T-helper 2 cell (primary cell): ENCODE data around the gene S100P.
A peak's percentile ranks its signal among the peaks of the same experiment; 100 is the strongest.

Experiments
- DNase-seq, 5 experiments: peaks; one replicate each; pipeline versions ENCODE4 v3.0.0 to v3.0.0-alpha.2; 2012 to 2022

S100P gene

GRCh38 chr4:6697131-6697530 lies 3.5 kb downstream of the S100P start:
- DNase-seq = peak in 1 of 5 experiments; percentile 51

GRCh38 chr4:6699388-6699787 lies 5.7 kb downstream of the S100P start:
- DNase-seq = no peak

GRCh38 chr4:6699903-6700302 lies 6.2 kb downstream of the S100P start:
- no peak for DNase-seq

- peak in 3 of 5 experiments; percentile 27 to 61 (median 32) for DNase-seq
Observed at GRCh38 chr4:6701371-6701770, 7.7 kb downstream of the S100P start.

GRCh38 chr4:6702761-6703160 lies 9.1 kb downstream of the S100P start:
- DNase-seq = no peak

GRCh38 chr4:6703786-6704185 lies 10.1 kb downstream of the S100P start:
- DNase-seq = no peak

GRCh38 chr4:6705646-6706045 lies 12.0 kb downstream of the S100P start:
- DNase-seq = no peak

GRCh38 chr4:6706173-6706572 lies 12.5 kb downstream of the S100P start:
- no peak for DNase-seq

GRCh38 chr4:6709230-6710114 lies 15.8 kb downstream of the S100P start, which contains the start of gene MRFAP1L1:
MRFAP1L1 (minus strand) TSS chr4:6709865; CDS start chr4:6709629, 236 bp downstream.
- peak; percentile 94 to 99 (median 95) for DNase-seq

GRCh38 chr4:6710282-6710681 lies 16.6 kb downstream of the S100P start:
- DNase-seq = no peak

- no peak for DNase-seq
Observed at GRCh38 chr4:6710996-6711395, 17.3 kb downstream of the S100P start.

GRCh38 chr4:6714954-6715353 lies 21.3 kb downstream of the S100P start:
- no peak for DNase-seq

- no peak for DNase-seq
Observed at GRCh38 chr4:6715704-6716017, 22.0 kb downstream of the S100P start.

GRCh38 chr4:6716018-6716911 lies 22.6 kb downstream of the S100P start, which contains the start of gene BLOC1S4:
BLOC1S4 (plus strand) TSS chr4:6716174; CDS start chr4:6716210, 36 bp downstream.
- peak; percentile 76 to 97 (median 84) for DNase-seq

- no peak for DNase-seq
Observed at GRCh38 chr4:6716958-6717655, 23.4 kb downstream of the S100P start.

- no peak for DNase-seq
Observed at GRCh38 chr4:6718932-6719610, 25.4 kb downstream of the S100P start.

- no peak for DNase-seq
Observed at GRCh38 chr4:6719611-6720179, 26.0 kb downstream of the S100P start.

GRCh38 chr4:6720202-6720699 lies 26.6 kb downstream of the S100P start:
- DNase-seq = peak; percentile 59 to 74 (median 72)

GRCh38 chr4:6721121-6721520 lies 27.4 kb downstream of the S100P start:
- no peak for DNase-seq

GRCh38 chr4:6722891-6723290 lies 29.2 kb downstream of the S100P start:
- no peak for DNase-seq

GRCh38 chr4:6723851-6724250 lies 30.2 kb downstream of the S100P start:
- DNase-seq = no peak
